Measurements from ENCODE around the gene ERI2.
A peak's percentile ranks its signal among the peaks of the same experiment; 100 is the strongest.

- peak; percentile 32 for TF ChIP-seq CTCF (IDR thresholded peaks at IDR 0.05; ENCODE audit: insufficient read depth, low read length)
- no peak for TF ChIP-seq POLR2AphosphoS5 (IDR thresholded peaks at IDR 0.05; ENCODE audit: low read depth)
Observed at GRCh38 chr16:20799599-20799998, 6.7 kb downstream of the ERI2 start.

Data from HL-60 (cell line).